GM19025 (cell line): Measurements from ENCODE around the gene PRODH.
"Not testable (repeated sequence)": the region's sequence is repeated elsewhere in the genome, so short reads cannot be mapped to it uniquely, and the experiment has no call there.

ENCODE experiments used
- ATAC-seq: cut with Tn5 transposase; IDR thresholded peaks from one replicate; pipeline ENCODE4 v1.9.1; 2021; ENCODE audit warnings: mild to moderate bottlenecking, low read depth, moderate library complexity; ENCODE audit not compliant: unreplicated experiment

Gene PRODH

GRCh38 chr22:18968011-18968749 lies 32.1 kb upstream of the PRODH start:
- ATAC-seq: no peak

DNA sequence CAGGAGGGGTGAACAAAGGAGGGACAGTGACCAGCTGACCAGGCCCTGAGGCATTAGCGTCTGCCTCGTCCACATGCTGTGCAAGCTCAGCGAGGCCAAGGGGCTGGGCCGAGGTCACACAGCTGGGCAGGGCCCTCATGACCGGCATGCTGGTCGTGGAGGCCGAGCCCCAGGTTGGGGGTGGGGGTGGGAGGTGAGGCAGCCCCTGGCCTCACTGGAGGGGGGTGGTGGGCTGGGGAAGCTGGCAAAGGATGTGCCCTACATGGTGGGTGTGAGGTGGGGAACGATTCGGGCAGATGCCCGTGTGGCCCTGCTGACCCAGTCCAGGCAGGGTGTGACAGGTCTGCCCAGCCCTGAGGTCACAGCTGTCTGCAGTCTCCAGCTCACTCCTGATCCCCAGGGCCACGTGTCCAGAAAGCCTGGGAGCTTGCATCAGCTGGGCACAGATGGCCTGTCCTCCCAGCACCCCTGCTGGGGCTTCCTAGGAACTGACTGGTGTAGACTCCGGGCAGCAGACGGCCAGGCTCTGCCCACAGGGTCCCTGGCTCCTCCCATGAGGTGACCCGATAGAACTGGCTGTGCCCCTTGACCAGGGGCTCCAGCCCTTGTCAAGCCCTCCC lies 31.4 kb upstream of the PRODH start:
- not testable (repeated sequence) for ATAC-seq

- no peak for ATAC-seq
Measured at GRCh38 chr22:18966748-18967147, 30.7 kb upstream of the PRODH start.

GRCh38 chr22:18965526-18966421 lies 29.7 kb upstream of the PRODH start:
- ATAC-seq: no peak

- ATAC-seq: not testable (repeated sequence)
Measured at GRCh38 chr22:18964501-18965265, 28.6 kb upstream of the PRODH start.

DNA sequence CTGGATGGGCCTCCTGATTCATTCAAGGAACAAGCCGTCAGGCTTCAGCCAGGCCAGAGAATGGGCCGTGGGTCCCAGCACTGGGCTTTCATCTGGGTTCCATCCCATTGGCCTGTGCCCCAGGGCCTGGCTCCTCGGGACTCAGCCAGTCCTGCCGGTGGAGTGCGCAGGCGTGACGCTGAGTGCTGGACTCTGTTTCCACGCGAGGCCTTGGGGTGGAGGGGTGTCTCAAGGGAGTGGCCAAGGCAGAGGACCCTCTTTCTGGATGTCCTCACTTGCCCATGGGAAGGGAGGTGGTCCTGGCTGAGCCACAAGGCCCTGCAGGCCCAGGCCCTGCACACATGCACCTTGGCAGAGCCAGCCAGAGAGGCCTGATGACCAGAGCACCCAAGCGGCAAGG lies 28.0 kb upstream of the PRODH start:
- not testable (repeated sequence) for ATAC-seq

- ATAC-seq: no peak
Measured at GRCh38 chr22:18962308-18962635, 26.2 kb upstream of the PRODH start.

GRCh38 chr22:18961632-18962307 lies 25.7 kb upstream of the PRODH start:
- not testable (repeated sequence) for ATAC-seq

DNA sequence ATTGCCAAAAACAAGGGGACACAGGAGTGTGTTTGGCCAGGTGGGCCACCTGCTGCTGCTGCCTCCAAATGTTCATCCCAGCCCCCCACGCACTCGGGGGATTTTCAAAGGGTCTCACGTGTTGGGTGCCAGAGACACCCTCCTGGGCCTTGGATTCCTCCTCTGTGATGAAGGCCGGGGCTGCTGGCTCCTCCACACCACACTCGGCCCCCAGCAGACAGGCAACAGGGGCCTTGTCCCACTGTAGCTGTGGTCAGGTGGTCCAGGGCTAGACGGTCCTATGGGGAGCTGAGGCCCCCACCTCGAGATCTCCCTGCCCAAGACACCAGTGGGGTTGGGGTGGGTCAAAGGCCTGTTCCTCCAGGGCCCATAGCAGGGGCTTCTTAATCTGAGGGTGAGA lies 25.1 kb upstream of the PRODH start:
- not testable (repeated sequence) for ATAC-seq

- not testable (repeated sequence) for ATAC-seq
Measured at GRCh38 chr22:18960166-18960820, 24.2 kb upstream of the PRODH start.

- not testable (repeated sequence) for ATAC-seq
Measured at GRCh38 chr22:18959741-18960140, 23.6 kb upstream of the PRODH start.

GRCh38 chr22:18959266-18959665 lies 23.2 kb upstream of the PRODH start:
- ATAC-seq: not testable (repeated sequence)

DNA sequence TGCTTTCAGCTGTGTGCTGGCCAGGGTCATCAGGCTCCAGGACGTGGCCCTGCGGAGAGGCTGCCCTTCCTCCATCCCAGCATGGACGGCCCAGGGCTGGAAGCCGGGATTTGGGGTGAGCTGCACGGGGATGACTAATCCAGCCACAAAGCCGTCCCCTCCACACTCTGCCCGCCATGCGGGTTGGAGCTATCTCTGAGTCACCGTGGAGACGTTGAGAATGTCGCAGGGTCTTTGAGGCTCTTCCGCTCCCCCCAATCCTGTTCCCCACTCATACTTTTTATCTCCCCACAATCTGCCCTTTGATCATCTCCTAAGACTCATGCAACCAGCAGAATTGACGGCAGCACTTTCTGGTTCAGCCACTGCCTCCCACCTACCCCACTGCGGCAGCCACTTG lies 22.6 kb upstream of the PRODH start:
- not testable (repeated sequence) for ATAC-seq

DNA sequence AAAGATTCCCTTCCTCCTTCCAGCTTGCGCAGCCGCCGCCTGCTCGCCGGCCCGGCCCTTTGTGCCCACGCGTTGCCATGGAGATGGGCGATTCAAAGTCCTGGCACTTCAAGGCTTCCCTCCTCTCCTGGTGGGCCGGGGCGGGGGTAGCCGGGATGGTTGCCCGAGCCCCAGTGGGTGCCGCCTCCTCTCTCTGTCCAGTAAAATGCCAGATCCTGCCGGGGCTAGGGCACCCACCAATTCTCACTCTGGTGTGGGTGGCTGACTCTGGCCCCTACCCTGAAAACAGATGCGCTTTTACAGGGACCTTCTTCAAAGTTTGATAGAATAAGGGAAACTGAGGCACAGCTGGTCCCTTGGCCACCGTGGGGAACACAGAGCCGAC lies 22.2 kb upstream of the PRODH start:
- ATAC-seq: not testable (repeated sequence)

DNA sequence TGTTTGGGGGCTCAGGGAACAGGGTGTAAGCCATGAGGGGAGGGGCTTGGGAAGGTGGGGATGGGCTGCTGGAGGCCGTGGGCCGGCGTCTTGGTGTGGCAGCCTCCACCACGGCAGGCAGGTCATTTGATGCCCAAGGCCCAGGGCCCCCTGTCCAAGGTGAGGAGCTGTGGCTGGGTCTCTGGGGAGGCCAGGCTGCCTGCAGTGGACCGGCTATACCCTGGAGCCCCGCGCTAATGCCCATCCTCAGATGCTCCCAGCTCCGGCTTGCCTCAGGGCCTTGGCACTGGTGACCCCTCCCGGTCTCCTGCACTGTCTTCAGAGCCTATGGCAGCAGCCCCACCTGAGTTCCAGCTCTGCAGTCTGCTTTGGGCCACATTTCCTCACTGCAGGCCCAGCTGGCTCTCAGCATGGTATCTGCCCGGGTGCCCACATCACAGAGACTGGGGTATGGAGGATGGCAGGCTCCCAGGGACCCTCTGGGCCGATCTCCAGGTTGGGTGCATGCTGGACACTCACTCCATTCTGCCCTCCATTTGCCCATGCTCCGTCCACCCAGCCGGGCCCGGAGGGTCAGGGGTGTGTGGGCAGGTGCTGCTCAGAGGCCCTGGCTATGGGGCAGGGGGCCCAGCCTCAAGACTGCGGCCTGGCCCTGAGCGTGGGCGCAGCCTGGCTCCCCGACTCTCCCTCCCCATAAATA lies 21.7 kb upstream of the PRODH start:
- ATAC-seq: not testable (repeated sequence)

- not testable (repeated sequence) for ATAC-seq
Measured at GRCh38 chr22:18956956-18957355, 20.9 kb upstream of the PRODH start.

- ATAC-seq: not testable (repeated sequence)
Measured at GRCh38 chr22:18956121-18956895, 20.2 kb upstream of the PRODH start.

GRCh38 chr22:18955696-18956095 lies 19.6 kb upstream of the PRODH start:
- no peak for ATAC-seq
